IMR-90 (cell line): ENCODE data around the gene ADGRL3.

Experiments used
- BHLHE40 ChIP-seq: fragments of 150-350 bp; IDR thresholded peaks from 2 replicates; pipeline ENCODE4 v1.6.1; 2016; ENCODE audit warnings: mild to moderate bottlenecking, low read depth, low read length
- CEBPB ChIP-seq: IDR thresholded peaks from 2 replicates; pipeline ENCODE4 v1.6.1; 2012; ENCODE audit warnings: low read depth, low read length, improper control_type of control experiment
- FOS ChIP-seq: fragments of 150-350 bp; IDR thresholded peaks from 2 replicates; pipeline ENCODE4 v1.6.1; 2016; ENCODE audit warnings: low read depth, low read length
- POLR2A ChIP-seq: IDR thresholded peaks from 2 replicates; pipeline ENCODE4 v1.6.1; 2012; ENCODE audit warnings: mild to moderate bottlenecking, low read depth, low read length
- SMC3 ChIP-seq: fragments of 150-350 bp; IDR thresholded peaks from 2 replicates; pipeline ENCODE4 v1.6.1; 2016; ENCODE audit warnings: low read depth, mild to moderate bottlenecking, antibody characterized with exemption, low read length, moderate library complexity
- TF ChIP-seq, protein P1 (sequence below): conservative IDR thresholded peaks from 2 replicates; pipeline ENCODE4 v1.5.1; 2012; ENCODE audit warnings: mild to moderate bottlenecking, low read depth, low read length, improper control_type of control experiment
- TF ChIP-seq, protein P2 (sequence below): fragments of 150-350 bp; IDR thresholded peaks from 2 replicates; pipeline ENCODE4 v1.6.1; 2017; ENCODE audit warnings: mild to moderate bottlenecking, antibody characterized with exemption, low read length, low read depth
- TF ChIP-seq, protein P3 (sequence below): fragments of 150-350 bp; IDR thresholded peaks from 2 replicates; pipeline ENCODE4 v1.6.1; 2016; ENCODE audit warnings: low read depth, mild to moderate bottlenecking, low read length, moderate library complexity, borderline replicate concordance

DNA sequence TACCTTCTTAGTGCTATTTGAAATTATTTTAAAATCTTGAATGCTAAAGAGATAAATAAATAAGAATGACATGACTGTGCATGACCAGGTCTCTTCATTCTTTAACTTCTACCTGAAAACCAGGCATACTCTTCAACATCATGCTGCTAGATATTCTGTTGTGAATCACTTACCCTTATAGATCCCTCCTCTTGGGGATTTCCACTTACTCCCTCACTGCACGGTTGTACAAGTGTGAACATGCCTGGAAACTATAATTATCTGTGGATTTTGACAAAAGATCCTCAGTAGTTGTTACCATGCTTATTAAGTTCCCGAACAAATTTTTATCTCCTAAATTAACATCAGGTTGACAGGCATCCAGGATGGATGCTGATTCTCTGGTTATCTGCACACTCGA, 54.3 kb downstream of the ADGRL3 start:
- TF ChIP-seq SMC3 (no peak), POLR2A (no peak), CEBPB (no peak), FOS (no peak), BHLHE40 (no peak)
- TF ChIP-seq, protein P1, sequence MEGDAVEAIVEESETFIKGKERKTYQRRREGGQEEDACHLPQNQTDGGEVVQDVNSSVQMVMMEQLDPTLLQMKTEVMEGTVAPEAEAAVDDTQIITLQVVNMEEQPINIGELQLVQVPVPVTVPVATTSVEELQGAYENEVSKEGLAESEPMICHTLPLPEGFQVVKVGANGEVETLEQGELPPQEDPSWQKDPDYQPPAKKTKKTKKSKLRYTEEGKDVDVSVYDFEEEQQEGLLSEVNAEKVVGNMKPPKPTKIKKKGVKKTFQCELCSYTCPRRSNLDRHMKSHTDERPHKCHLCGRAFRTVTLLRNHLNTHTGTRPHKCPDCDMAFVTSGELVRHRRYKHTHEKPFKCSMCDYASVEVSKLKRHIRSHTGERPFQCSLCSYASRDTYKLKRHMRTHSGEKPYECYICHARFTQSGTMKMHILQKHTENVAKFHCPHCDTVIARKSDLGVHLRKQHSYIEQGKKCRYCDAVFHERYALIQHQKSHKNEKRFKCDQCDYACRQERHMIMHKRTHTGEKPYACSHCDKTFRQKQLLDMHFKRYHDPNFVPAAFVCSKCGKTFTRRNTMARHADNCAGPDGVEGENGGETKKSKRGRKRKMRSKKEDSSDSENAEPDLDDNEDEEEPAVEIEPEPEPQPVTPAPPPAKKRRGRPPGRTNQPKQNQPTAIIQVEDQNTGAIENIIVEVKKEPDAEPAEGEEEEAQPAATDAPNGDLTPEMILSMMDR = no peak
- TF ChIP-seq, protein P2, sequence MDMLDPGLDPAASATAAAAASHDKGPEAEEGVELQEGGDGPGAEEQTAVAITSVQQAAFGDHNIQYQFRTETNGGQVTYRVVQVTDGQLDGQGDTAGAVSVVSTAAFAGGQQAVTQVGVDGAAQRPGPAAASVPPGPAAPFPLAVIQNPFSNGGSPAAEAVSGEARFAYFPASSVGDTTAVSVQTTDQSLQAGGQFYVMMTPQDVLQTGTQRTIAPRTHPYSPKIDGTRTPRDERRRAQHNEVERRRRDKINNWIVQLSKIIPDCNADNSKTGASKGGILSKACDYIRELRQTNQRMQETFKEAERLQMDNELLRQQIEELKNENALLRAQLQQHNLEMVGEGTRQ = no peak
- TF ChIP-seq, protein P3, sequence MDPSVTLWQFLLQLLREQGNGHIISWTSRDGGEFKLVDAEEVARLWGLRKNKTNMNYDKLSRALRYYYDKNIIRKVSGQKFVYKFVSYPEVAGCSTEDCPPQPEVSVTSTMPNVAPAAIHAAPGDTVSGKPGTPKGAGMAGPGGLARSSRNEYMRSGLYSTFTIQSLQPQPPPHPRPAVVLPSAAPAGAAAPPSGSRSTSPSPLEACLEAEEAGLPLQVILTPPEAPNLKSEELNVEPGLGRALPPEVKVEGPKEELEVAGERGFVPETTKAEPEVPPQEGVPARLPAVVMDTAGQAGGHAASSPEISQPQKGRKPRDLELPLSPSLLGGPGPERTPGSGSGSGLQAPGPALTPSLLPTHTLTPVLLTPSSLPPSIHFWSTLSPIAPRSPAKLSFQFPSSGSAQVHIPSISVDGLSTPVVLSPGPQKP = no peak
